ENCODE measurements around the gene TENM4. TPM values are rescaled to one million over a fixed set of nuclear protein-coding genes. Genes with fewer than 3 reads are reported as not detected.

TENM4 gene
- total RNA-seq, 1 donor from 2014 or later: 43.2 TPM

DNA sequence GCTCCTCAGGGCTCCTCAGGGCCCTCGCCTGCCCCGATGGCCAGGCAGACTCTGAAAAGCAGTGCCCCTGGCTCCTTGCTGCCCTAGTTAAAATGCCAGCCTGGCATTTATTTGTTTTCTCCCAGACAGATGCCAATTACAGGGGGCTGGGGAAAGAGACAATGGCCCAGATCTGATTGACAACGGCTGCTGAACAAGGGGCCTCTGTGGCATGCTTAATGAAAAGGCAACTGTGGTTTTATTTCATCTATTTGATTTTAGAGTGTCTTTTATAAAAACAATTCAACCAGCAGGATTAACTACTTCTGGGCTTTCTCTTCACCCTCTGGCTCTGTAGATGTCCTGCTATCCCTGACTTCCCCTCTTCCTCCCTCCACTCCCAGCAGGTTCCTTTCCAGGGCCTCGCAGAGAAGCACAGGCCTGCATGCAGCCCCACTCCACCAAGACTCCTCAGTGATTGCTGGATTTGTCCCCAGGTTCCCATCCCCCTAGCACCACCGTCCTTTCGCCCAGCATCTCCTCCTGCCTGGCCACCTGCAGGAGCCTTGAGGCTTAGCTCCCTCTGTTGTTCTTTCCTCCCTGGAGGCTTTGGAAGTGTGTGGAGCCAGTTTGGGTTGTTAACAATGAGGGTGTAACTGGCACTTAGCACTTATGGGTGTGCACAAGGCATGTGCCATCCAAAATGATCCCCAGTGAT, 171.1 kb downstream of the TENM4 start:
- TF ChIP-seq CTCF (conservative IDR thresholded peaks at IDR 0.05): no peak
- Mint-ChIP-seq H3K36me3 (ENCODE audit: low read depth) (no peaks in the 10 kb centered on the region), H3K4me1 (peaks cover 15% of the 10 kb centered on the region), H3K27me3 (ENCODE audit: low read depth) (no peaks in the 10 kb centered on the region), H3K4me3 (no peak overlapping the region), H3K9me3 (no peaks in the 10 kb centered on the region), H3K27ac (ENCODE audit: unreplicated experiment) (peak overlapping the region; percentile 79)
- DNase-seq (ENCODE audit: low read depth, low spot score): no peak

GRCh38 chr11:79266396-79266795, 174.4 kb downstream of the TENM4 start:
- no peak for DNase-seq (ENCODE audit: low read depth, low spot score)
- no peak for TF ChIP-seq CTCF (conservative IDR thresholded peaks at IDR 0.05)
- Mint-ChIP-seq H3K4me3 (no peak overlapping the region), H3K9me3 (no peaks in the 10 kb centered on the region), H3K27ac (ENCODE audit: unreplicated experiment) (no peak overlapping the region), H3K27me3 (ENCODE audit: low read depth) (no peaks in the 10 kb centered on the region), H3K36me3 (ENCODE audit: low read depth) (no peaks in the 10 kb centered on the region), H3K4me1 (peaks cover 24% of the 10 kb centered on the region)

DNA sequence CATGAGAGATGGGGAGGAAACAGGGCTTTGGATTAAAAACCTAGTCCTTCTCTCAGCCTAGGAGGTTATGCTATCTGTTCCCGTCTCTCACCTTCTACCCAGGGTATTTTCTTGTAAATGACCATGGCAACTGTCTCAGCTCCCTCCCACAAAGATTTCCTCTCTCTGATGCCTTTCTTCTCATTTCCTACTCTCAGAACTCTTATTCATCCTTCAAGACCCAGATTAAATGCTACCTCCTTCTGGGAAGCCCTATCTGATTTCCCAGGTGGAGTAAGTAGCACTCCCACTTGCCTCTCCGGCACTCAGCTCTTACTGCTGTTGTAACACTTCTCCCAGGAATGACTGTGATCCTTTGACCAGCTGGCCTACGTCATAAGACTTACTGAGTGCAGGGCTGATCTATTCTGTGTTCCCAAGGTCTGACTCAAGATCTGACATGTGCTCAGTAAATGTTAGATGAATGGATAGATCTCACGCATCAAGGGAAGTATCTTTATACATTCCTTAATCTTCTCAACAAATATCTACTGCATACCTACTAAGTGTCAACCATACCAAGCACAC, 175.0 kb downstream of the TENM4 start:
- no peaks in the 10 kb centered on the region for H3K27me3 Mint-ChIP-seq (ENCODE audit: low read depth)
- no peak overlapping the region for H3K27ac Mint-ChIP-seq (ENCODE audit: unreplicated experiment)
- no peak overlapping the region for H3K4me3 Mint-ChIP-seq
- peaks cover 24% of the 10 kb centered on the region for H3K4me1 Mint-ChIP-seq
- H3K9me3 Mint-ChIP-seq: no peaks in the 10 kb centered on the region
- DNase-seq (ENCODE audit: low read depth, low spot score): no peak
- TF ChIP-seq CTCF (conservative IDR thresholded peaks at IDR 0.05): no peak
- H3K36me3 Mint-ChIP-seq (ENCODE audit: low read depth): no peaks in the 10 kb centered on the region

DNA sequence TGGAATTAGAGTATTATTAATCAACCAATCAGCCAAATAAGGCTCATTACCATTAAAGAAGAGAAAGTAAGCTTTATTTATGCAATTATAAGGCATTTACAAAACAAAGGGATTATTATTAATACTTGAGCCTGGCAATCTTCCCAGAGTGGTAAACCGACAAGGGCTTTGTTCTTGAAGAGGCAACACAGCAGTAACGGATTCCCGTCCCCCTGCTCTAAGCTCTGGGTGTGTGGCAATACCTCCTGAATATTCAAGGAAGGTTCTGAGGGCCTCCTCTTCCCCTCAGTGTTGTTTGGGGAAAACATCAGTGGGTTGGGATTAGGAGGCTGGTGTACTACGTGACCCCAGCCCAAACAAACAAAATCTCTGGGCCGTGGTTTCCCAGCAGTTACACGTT, 176.5 kb downstream of the TENM4 start:
- Mint-ChIP-seq H3K4me1 (peaks cover 10% of the 10 kb centered on the region), H3K27ac (ENCODE audit: unreplicated experiment) (no peak overlapping the region)

DNA sequence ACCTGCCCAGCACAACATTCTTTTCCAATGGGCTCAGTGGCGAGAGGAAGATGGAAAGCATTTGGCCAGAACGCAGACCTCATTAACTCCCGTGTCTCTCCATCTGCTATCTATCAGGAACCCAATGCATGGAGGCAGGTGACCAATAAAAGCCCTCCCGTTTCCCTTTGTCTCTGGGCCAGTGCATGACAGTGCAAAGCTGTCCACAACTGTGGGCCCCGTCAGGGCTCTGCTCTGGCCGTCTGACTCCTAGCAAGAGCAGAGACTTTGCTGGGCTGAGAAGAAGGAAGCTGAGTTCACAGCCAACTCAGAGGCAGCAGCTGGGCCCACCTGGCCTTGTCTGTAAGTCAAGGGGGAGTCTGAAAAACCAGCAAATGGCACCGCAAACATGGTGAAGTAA, 177.8 kb downstream of the TENM4 start:
- Mint-ChIP-seq H3K36me3 (ENCODE audit: low read depth) (no peaks in the 10 kb centered on the region), H3K4me1 (peaks cover 10% of the 10 kb centered on the region), H3K4me3 (no peak overlapping the region), H3K27ac (ENCODE audit: unreplicated experiment) (no peak overlapping the region), H3K27me3 (ENCODE audit: low read depth) (no peaks in the 10 kb centered on the region), H3K9me3 (peaks cover 4% of the 10 kb centered on the region)
- no peak for DNase-seq (ENCODE audit: low read depth, low spot score)
- TF ChIP-seq CTCF (conservative IDR thresholded peaks at IDR 0.05): no peak

More for the DNA sequence above, 176.5 kb downstream of the TENM4 start:
- Mint-ChIP-seq H3K36me3 (ENCODE audit: low read depth) (no peaks in the 10 kb centered on the region), H3K4me3 (no peak overlapping the region), H3K9me3 (peaks cover 4% of the 10 kb centered on the region), H3K27me3 (ENCODE audit: low read depth) (no peaks in the 10 kb centered on the region)
- no peak for DNase-seq (ENCODE audit: low read depth, low spot score)
- TF ChIP-seq CTCF (conservative IDR thresholded peaks at IDR 0.05): no peak
